ENCODE data around the gene AP2B1.

The AP2B1 gene

DNA sequence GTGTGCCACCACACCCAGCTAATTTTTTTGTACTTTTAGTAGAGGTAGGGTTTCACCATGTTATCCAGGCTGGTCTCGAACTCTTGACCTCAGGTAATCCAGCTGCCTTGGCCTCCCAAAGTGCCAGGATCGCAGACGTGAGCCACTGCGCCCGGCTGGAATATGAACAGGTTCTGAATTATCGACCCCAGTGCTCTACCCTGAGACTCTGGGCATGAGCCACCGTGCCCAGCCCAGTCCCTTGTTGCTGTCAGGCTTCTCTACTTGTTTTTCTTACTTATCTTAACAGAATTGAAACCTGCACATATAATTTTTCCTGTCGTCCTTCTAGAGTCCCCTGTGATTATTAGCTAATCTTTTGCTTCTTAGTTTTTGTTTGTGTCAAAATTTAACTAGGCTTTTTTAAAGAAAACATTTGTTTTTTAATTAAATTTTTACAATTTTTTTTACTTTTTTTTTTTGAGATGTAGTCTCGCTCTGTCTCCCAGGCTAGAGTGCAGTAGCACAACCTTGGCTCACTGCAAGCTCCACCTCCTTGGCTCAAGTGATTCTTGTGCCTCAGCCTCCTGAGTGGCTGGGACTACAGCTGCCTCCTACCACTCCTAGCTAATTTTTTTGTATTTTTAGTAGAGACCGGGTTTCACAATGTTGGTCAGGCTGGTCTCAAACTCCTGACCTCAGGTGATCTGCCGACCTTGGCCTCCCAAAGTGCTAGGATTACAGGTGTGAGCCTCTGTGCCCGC lies 66.7 kb downstream of the AP2B1 start:
- H2AFZ ChIP-seq (ENCODE audit: low read length): no peak overlapping the region

DNA sequence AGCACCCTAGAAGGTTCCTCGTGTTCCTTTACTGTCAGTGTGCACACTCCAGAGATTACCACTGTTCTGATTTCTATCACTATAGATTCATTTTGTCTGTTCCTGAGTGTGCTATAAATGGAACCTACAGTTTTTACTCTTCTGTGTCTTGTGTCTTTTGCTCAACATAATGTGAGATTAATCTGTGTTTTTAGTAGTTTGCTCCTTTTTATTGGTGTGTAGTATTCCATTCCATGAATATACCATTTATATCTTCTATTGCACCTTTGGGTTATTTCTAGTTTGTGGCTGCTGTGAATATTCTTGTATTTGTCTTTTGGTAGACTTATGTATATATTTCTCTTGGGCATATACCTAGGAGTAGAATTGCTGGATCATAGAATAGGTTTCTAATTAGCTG lies 68.2 kb downstream of the AP2B1 start:
- no CpG with 5 or more reads among the region's 1 CpG for WGBS, 2 donors (ENCODE audit: extremely low coverage in 2 of 2, insufficient read length in 2 of 2, insufficient replicate concordance in 1 of 2)
- Histone ChIP-seq H3K36me3 (replicated peaks in 1 of 2; ENCODE audit: control insufficient read depth in 2 of 2, insufficient read depth in 2 of 2, low read length in 2 of 2) (peaks cover 7 to 82% of the 10 kb centered on the region in 2 donors), H2AK5ac (ENCODE audit: low read depth, low read length) (no peak overlapping the region), H3K79me1 (ENCODE audit: low read depth, low read length) (no peaks in the 10 kb centered on the region), H3K9me3 (replicated peaks in 1 of 2; ENCODE audit: control insufficient read depth in 2 of 2, insufficient read depth in 1 of 2, low read depth in 1 of 2, low read length in 2 of 2) (peaks cover 0 to 2% of the 10 kb centered on the region in 2 donors), H2BK5ac (ENCODE audit: low read length) (no peak overlapping the region), H4K8ac (ENCODE audit: low read depth, low read length) (no peak overlapping the region), H3K9ac (ENCODE audit: low read depth, low read length, poor library complexity) (no peak overlapping the region), H2AFZ (ENCODE audit: low read length) (no peak overlapping the region), H3K14ac (ENCODE audit: low read length) (no peak overlapping the region), H3K27me3 (ENCODE audit: control insufficient read depth in 3 of 3, insufficient read depth in 3 of 3, low read depth in 1 of 3, low read length in 3 of 3) (no peaks in the 10 kb centered on the region), H3K23ac (ENCODE audit: low read depth, low read length, poor library complexity) (no peak overlapping the region), H3K4me2 (ENCODE audit: insufficient read depth, low read length, poor library complexity, severe bottlenecking) (no peak overlapping the region), H2BK15ac (ENCODE audit: low read length) (no peak overlapping the region), H2BK12ac (ENCODE audit: low read length) (no peak overlapping the region), H3K27ac (replicated peaks; ENCODE audit: low read length) (no peak overlapping the region), H3K18ac (ENCODE audit: low read length) (no peak overlapping the region), H4K91ac (ENCODE audit: low read depth, low read length, poor library complexity) (no peak overlapping the region), H3K4me3 (ENCODE audit: low read length in 2 of 2) (no peak overlapping the region), H3K4me1 (ENCODE audit: control insufficient read depth in 2 of 2, insufficient read depth in 1 of 2, low read depth in 1 of 2, low read length in 2 of 2) (no peaks in the 10 kb centered on the region), H3K4ac (ENCODE audit: low read length) (no peak overlapping the region), H2BK120ac (ENCODE audit: low read depth, low read length) (no peak overlapping the region)
- no peak for DNase-seq (ENCODE audit: low spot score)

More for the DNA sequence above, 66.7 kb downstream of the AP2B1 start:
- Histone ChIP-seq H2BK15ac (ENCODE audit: low read length) (no peak overlapping the region), H3K36me3 (replicated peaks in 1 of 2; ENCODE audit: control insufficient read depth in 2 of 2, insufficient read depth in 2 of 2, low read length in 2 of 2) (peaks cover 7 to 79% of the 10 kb centered on the region in 2 donors), H2BK120ac (ENCODE audit: low read depth, low read length) (no peak overlapping the region), H3K23ac (ENCODE audit: low read depth, low read length, poor library complexity) (no peak overlapping the region), H2BK12ac (ENCODE audit: low read length) (no peak overlapping the region), H3K27me3 (ENCODE audit: control insufficient read depth in 3 of 3, insufficient read depth in 3 of 3, low read depth in 1 of 3, low read length in 3 of 3) (no peaks in the 10 kb centered on the region), H3K79me1 (ENCODE audit: low read depth, low read length) (no peaks in the 10 kb centered on the region), H3K4me3 (ENCODE audit: low read length in 2 of 2) (no peak overlapping the region), H3K27ac (replicated peaks; ENCODE audit: low read length) (no peak overlapping the region), H3K4me1 (ENCODE audit: control insufficient read depth in 2 of 2, insufficient read depth in 1 of 2, low read depth in 1 of 2, low read length in 2 of 2) (no peaks in the 10 kb centered on the region), H3K18ac (ENCODE audit: low read length) (no peak overlapping the region), H2BK5ac (ENCODE audit: low read length) (no peak overlapping the region), H4K8ac (ENCODE audit: low read depth, low read length) (no peak overlapping the region), H3K4me2 (ENCODE audit: insufficient read depth, low read length, poor library complexity, severe bottlenecking) (no peak overlapping the region), H3K14ac (ENCODE audit: low read length) (no peak overlapping the region), H4K91ac (ENCODE audit: low read depth, low read length, poor library complexity) (no peak overlapping the region), H2AK5ac (ENCODE audit: low read depth, low read length) (no peak overlapping the region), H3K4ac (ENCODE audit: low read length) (no peak overlapping the region), H3K9ac (ENCODE audit: low read depth, low read length, poor library complexity) (no peak overlapping the region), H3K9me3 (replicated peaks in 1 of 2; ENCODE audit: control insufficient read depth in 2 of 2, insufficient read depth in 1 of 2, low read depth in 1 of 2, low read length in 2 of 2) (peaks cover 0 to 2% of the 10 kb centered on the region in 2 donors)
- DNase-seq (ENCODE audit: low spot score): no peak
- no CpG with 5 or more reads among the region's 12 CpGs for WGBS, 2 donors (ENCODE audit: extremely low coverage in 2 of 2, insufficient read length in 2 of 2, insufficient replicate concordance in 1 of 2)

- H3K18ac ChIP-seq (ENCODE audit: low read length): no peak overlapping the region
- WGBS, 2 donors (ENCODE audit: extremely low coverage in 2 of 2, insufficient read length in 2 of 2, insufficient replicate concordance in 1 of 2): no CpG with 5 or more reads among the region's 1 CpG
- no peak overlapping the region for H2BK15ac ChIP-seq (ENCODE audit: low read length)
- no peak for DNase-seq (ENCODE audit: low spot score)
- H3K23ac ChIP-seq (ENCODE audit: low read depth, low read length, poor library complexity): no peak overlapping the region
- no peak overlapping the region for H3K4ac ChIP-seq (ENCODE audit: low read length)
- no peak overlapping the region for H3K9ac ChIP-seq (ENCODE audit: low read depth, low read length, poor library complexity)
- H2BK5ac ChIP-seq (ENCODE audit: low read length): no peak overlapping the region
- no peak overlapping the region for H2BK120ac ChIP-seq (ENCODE audit: low read depth, low read length)
- no peak overlapping the region for H4K91ac ChIP-seq (ENCODE audit: low read depth, low read length, poor library complexity)
- no peak overlapping the region for H2BK12ac ChIP-seq (ENCODE audit: low read length)
- H3K36me3 ChIP-seq (replicated peaks in 1 of 2; ENCODE audit: control insufficient read depth in 2 of 2, insufficient read depth in 2 of 2, low read length in 2 of 2): peaks cover 2 to 90% of the 10 kb centered on the region in 2 donors
- H3K27ac ChIP-seq (replicated peaks; ENCODE audit: low read length): no peak overlapping the region
- no peak overlapping the region for H2AK5ac ChIP-seq (ENCODE audit: low read depth, low read length)
- H3K4me2 ChIP-seq (ENCODE audit: insufficient read depth, low read length, poor library complexity, severe bottlenecking): no peak overlapping the region
- H3K27me3 ChIP-seq (ENCODE audit: control insufficient read depth in 3 of 3, insufficient read depth in 3 of 3, low read depth in 1 of 3, low read length in 3 of 3): no peaks in the 10 kb centered on the region
- H3K4me1 ChIP-seq (ENCODE audit: control insufficient read depth in 2 of 2, insufficient read depth in 1 of 2, low read depth in 1 of 2, low read length in 2 of 2): no peaks in the 10 kb centered on the region
- no peak overlapping the region for H4K8ac ChIP-seq (ENCODE audit: low read depth, low read length)
- H2AFZ ChIP-seq (ENCODE audit: low read length): no peak overlapping the region
- H3K79me1 ChIP-seq (ENCODE audit: low read depth, low read length): no peaks in the 10 kb centered on the region
- H3K14ac ChIP-seq (ENCODE audit: low read length): no peak overlapping the region
- H3K4me3 ChIP-seq (ENCODE audit: low read length in 2 of 2): no peak overlapping the region
- H3K9me3 ChIP-seq (replicated peaks in 1 of 2; ENCODE audit: control insufficient read depth in 2 of 2, insufficient read depth in 1 of 2, low read depth in 1 of 2, low read length in 2 of 2): peaks cover 0 to 2% of the 10 kb centered on the region in 2 donors
Observed at GRCh38 chr17:35660902-35661301, 73.8 kb downstream of the AP2B1 start.

DNA sequence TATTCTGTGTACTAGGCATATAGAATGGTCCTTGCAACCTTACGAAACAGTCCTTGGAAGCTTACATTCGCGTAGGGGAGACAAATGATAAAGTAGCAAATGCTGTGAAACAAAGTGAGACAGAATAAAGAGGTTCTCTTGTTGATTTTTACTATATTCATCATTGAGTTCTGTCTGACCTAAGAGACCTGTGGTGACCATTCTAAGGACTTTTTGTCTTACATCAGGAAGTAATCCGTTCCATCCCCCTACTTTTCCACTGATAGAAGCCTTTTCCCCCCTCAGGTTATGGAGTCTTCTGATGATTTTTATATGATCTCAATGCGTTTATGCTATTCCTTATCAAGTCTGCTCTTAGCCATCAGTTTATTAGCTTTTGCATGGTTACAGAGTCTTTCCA lies 77.6 kb downstream of the AP2B1 start:
- Histone ChIP-seq H3K27ac (replicated peaks; ENCODE audit: low read length) (no peak overlapping the region), H4K8ac (ENCODE audit: low read depth, low read length) (no peak overlapping the region), H2BK15ac (ENCODE audit: low read length) (no peak overlapping the region), H2AFZ (ENCODE audit: low read length) (no peak overlapping the region), H3K9me3 (replicated peaks in 1 of 2; ENCODE audit: control insufficient read depth in 2 of 2, insufficient read depth in 1 of 2, low read depth in 1 of 2, low read length in 2 of 2) (no peaks in the 10 kb centered on the region), H2BK5ac (ENCODE audit: low read length) (no peak overlapping the region), H3K18ac (ENCODE audit: low read length) (no peak overlapping the region), H3K36me3 (replicated peaks in 1 of 2; ENCODE audit: control insufficient read depth in 2 of 2, insufficient read depth in 2 of 2, low read length in 2 of 2) (peaks cover 0 to 87% of the 10 kb centered on the region in 2 donors), H3K4me3 (ENCODE audit: low read length in 2 of 2) (no peak overlapping the region), H2BK120ac (ENCODE audit: low read depth, low read length) (no peak overlapping the region), H3K23ac (ENCODE audit: low read depth, low read length, poor library complexity) (no peak overlapping the region), H3K4me1 (ENCODE audit: control insufficient read depth in 2 of 2, insufficient read depth in 1 of 2, low read depth in 1 of 2, low read length in 2 of 2) (no peaks in the 10 kb centered on the region), H3K79me1 (ENCODE audit: low read depth, low read length) (no peaks in the 10 kb centered on the region), H3K14ac (ENCODE audit: low read length) (no peak overlapping the region), H4K91ac (ENCODE audit: low read depth, low read length, poor library complexity) (no peak overlapping the region), H3K27me3 (ENCODE audit: control insufficient read depth in 3 of 3, insufficient read depth in 3 of 3, low read depth in 1 of 3, low read length in 3 of 3) (no peaks in the 10 kb centered on the region), H2BK12ac (ENCODE audit: low read length) (no peak overlapping the region), H3K4ac (ENCODE audit: low read length) (no peak overlapping the region), H3K4me2 (ENCODE audit: insufficient read depth, low read length, poor library complexity, severe bottlenecking) (no peak overlapping the region), H2AK5ac (ENCODE audit: low read depth, low read length) (no peak overlapping the region), H3K9ac (ENCODE audit: low read depth, low read length, poor library complexity) (no peak overlapping the region)
- WGBS, 2 donors (ENCODE audit: extremely low coverage in 2 of 2, insufficient read length in 2 of 2, insufficient replicate concordance in 1 of 2): no CpG with 5 or more reads among the region's 5 CpGs
- DNase-seq (ENCODE audit: low spot score): no peak
